Testis (tissue), 2 donors: Measurements from ENCODE around the gene RIPOR1.

Experiments
- CTCF ChIP-seq, 3 experiments: fragments of 450-650 bp in 2 of 3; fragments of 200-600 bp in 1 of 3; sonication (generic) in 1 of 3; IDR thresholded peaks; one replicate each; pipeline ENCODE4 v1.5.1; 2016 to 2019; ENCODE audit warnings: antibody characterized with exemption in 3 of 3, mild to moderate bottlenecking in 2 of 3, moderate library complexity in 1 of 3
- POLR2A ChIP-seq: fragments of 450-650 bp; IDR thresholded peaks from one replicate; pipeline ENCODE4 v1.6.1; 2017; ENCODE audit warnings: antibody characterized with exemption, mild to moderate bottlenecking, moderate library complexity

GRCh38 chr16:67548265-67549126 is 19.9 kb downstream of the RIPOR1 start:
- TF ChIP-seq POLR2A (no peak), CTCF (IDR thresholded peaks at IDR 0.05) (no peak)
